Measurements from ENCODE around the gene WFIKKN1. TPM values are rescaled to one million over a fixed set of nuclear protein-coding genes. Genes with fewer than 3 reads are reported as not detected.
A peak's percentile ranks its signal among the peaks of the same experiment; 100 is the strongest.

The WFIKKN1 gene
- total RNA-seq, 1 donor from 2014 or later: 8.5 TPM

DNA sequence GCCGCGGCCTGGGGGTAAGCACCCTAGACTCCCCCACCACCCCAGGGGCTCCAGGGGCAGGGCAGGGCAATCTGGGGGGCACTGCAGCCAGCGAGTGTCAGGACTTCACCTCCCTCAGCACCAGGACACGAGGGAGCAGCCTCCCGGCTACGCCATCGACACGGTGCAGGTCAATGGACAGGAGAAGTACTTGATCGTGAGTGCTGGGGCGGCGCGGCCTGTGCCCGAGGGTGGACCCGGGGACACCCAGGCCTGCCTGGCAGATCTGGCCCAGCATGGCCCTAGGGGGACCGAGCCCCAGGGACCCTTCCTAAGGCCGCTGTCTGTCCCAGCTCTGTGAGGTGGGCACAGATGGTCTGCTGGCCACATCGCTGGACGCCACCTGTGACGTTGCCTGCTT, 41.6 kb downstream of the WFIKKN1 start:
- Mint-ChIP-seq H3K4me3 (peak overlapping the region; percentile 61), H3K27ac (ENCODE audit: unreplicated experiment) (no peak overlapping the region), H3K9me3 (no peaks in the 10 kb centered on the region), H3K4me1 (peaks cover 8% of the 10 kb centered on the region), H3K27me3 (ENCODE audit: low read depth) (peaks cover 12% of the 10 kb centered on the region), H3K36me3 (ENCODE audit: low read depth) (no peaks in the 10 kb centered on the region)
- TF ChIP-seq, protein P1, sequence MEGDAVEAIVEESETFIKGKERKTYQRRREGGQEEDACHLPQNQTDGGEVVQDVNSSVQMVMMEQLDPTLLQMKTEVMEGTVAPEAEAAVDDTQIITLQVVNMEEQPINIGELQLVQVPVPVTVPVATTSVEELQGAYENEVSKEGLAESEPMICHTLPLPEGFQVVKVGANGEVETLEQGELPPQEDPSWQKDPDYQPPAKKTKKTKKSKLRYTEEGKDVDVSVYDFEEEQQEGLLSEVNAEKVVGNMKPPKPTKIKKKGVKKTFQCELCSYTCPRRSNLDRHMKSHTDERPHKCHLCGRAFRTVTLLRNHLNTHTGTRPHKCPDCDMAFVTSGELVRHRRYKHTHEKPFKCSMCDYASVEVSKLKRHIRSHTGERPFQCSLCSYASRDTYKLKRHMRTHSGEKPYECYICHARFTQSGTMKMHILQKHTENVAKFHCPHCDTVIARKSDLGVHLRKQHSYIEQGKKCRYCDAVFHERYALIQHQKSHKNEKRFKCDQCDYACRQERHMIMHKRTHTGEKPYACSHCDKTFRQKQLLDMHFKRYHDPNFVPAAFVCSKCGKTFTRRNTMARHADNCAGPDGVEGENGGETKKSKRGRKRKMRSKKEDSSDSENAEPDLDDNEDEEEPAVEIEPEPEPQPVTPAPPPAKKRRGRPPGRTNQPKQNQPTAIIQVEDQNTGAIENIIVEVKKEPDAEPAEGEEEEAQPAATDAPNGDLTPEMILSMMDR (conservative IDR thresholded peaks at IDR 0.05): no peak
- DNase-seq (ENCODE audit: low read depth, low spot score): no peak

DNA sequence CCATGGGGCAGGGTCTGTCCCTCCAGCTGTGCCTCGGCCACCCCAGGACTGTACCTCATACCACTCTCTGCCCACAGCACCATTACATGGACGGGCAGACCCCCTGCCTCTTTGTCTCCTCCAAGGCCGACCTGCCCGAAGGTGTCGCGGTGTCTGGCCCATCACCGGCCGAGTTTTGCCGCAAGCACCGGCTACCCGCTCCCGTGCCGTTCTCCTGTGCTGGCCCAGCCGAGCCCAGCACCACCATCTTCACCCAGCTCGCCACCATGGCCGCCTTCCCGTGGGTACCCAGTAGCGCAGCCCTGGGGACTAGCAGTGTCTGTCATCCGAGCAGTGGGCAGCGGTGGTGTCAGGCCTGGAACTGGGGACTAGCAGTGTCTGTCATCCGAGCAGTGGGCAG, 42.1 kb downstream of the WFIKKN1 start:
- no peaks in the 10 kb centered on the region for H3K36me3 Mint-ChIP-seq (ENCODE audit: low read depth)
- no peaks in the 10 kb centered on the region for H3K9me3 Mint-ChIP-seq
- peaks cover 4% of the 10 kb centered on the region for H3K4me1 Mint-ChIP-seq
- peaks cover 12% of the 10 kb centered on the region for H3K27me3 Mint-ChIP-seq (ENCODE audit: low read depth)
- H3K27ac Mint-ChIP-seq (ENCODE audit: unreplicated experiment): no peak overlapping the region
- TF ChIP-seq, protein P1 (conservative IDR thresholded peaks at IDR 0.05): no peak
- DNase-seq (ENCODE audit: low read depth, low spot score): no peak
- H3K4me3 Mint-ChIP-seq: peak overlapping the region; percentile 61

DNA sequence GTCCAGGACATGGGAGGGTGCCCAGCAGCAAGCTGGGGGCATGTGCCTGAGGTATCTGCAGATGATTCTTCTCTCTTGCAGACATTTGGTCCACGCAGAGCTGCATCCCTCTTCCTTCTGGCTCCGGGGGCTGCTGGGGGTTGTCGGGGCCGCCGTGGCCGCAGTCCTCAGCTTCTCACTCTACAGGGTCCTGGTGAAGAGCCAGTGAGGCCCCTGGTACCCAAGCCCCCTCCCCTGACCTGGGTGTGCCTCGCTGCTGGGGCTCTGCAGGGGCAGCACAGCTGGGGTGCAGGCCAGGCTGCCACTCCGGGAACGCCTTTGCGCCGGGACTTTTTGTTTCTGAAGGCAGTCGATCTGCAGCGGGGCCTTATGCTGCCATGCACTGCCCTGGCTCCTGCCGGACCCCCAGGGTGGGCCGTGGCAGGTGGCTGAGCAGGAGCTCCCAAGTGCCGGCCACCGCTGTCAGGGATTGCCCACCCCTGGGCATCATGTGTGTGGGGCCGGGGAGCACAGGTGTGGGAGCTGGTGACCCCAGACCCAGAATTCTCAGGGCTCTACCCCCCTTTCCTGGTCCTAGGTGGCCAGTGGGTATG, 42.7 kb downstream of the WFIKKN1 start:
- H3K4me1 Mint-ChIP-seq: peaks cover 4% of the 10 kb centered on the region
- no peaks in the 10 kb centered on the region for H3K36me3 Mint-ChIP-seq (ENCODE audit: low read depth)
- H3K4me3 Mint-ChIP-seq: no peak overlapping the region
- TF ChIP-seq, protein P1 (conservative IDR thresholded peaks at IDR 0.05): no peak
- no peaks in the 10 kb centered on the region for H3K9me3 Mint-ChIP-seq
- DNase-seq (ENCODE audit: low read depth, low spot score): no peak
- H3K27me3 Mint-ChIP-seq (ENCODE audit: low read depth): peaks cover 12% of the 10 kb centered on the region
- no peak overlapping the region for H3K27ac Mint-ChIP-seq (ENCODE audit: unreplicated experiment)

DNA sequence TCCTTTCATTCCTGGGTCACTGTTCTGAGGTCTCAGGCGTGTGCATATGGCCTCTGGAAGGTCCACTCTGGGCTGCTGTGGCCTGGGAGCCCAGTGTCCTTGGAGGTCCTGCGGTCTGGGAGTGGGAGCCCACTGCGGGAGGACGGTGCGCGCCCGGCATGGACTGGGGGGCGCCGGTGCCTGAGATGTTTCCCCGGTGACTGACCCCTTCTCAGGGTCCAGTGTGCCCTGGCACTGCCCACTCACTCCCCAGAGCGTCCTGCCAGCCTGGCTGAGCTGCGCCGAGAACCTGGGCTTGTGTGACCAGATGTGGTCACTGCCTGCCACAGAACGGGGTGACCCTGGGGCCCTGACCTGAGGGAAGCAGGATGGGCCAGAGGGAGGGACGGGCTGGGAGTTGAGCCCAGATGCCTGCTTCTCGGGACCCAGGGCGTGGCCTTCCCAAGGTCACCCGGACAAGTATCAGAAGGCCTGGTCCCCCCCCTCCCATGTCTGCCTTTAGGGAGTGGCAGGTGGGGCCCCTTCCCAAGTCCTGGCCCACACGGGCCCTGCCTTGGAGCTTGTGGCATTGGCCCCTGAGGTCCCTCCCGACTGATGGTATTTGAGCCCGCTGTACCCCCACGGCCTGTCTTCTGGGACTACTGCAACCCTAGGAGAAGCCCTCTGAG, 43.6 kb downstream of the WFIKKN1 start:
- no peak for DNase-seq (ENCODE audit: low read depth, low spot score)
- peaks cover 14% of the 10 kb centered on the region for H3K27me3 Mint-ChIP-seq (ENCODE audit: low read depth)
- H3K4me1 Mint-ChIP-seq: peaks cover 7% of the 10 kb centered on the region
- TF ChIP-seq, protein P1 (conservative IDR thresholded peaks at IDR 0.05): no peak
- H3K27ac Mint-ChIP-seq (ENCODE audit: unreplicated experiment): no peak overlapping the region
- no peaks in the 10 kb centered on the region for H3K36me3 Mint-ChIP-seq (ENCODE audit: low read depth)
- H3K4me3 Mint-ChIP-seq: peak overlapping the region; percentile 81
- no peaks in the 10 kb centered on the region for H3K9me3 Mint-ChIP-seq

DNA sequence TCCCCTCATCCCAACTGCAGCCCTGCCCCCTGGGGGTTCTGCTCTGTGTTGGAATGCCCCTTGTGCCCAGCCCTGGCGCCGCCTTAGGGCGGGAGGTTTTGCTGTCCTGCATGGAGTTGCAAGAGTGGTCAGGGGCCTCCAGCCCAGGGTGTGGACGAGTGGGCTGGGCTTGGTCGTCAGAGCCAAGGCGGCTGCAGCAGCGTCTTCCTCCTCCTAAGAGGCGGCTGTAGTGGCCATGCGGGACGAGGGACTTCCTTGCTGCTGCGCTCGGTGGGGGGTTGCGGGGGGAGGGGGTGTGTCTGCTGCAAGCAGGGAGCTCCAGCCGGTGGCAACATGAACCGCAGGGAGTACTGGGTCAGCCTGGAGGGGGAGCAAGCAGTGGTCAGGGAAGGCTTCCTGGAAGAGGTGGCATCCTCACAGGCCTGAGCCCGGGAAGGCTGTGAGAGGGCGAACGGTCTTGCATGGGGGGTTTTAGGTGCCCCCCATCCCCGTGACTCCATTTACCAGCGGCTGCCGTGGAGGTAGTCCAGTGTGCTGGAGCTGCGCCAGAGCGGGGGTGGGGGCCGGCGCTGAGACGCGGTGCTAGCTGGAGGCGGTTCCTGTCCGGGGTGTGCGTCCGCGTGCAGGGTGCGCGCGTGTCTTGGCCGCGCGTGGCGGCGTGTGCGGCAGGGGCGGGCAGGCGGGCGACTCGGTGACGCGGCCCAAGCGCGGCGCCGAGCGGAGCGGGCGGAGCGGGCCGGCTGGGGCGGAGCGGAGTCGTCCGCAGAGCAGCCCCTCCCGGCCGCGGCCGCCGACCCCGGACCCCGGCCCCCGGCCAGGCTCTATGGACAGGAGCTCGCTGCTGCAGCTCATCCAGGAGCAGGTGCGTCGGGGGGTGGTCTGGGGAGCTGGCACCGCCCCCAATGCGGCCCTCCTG, 44.4 kb downstream of the WFIKKN1 start, which contains the start of gene RHBDL1:
Gene RHBDL1, plus strand, starts transcription at position 704 of the 916 bp plus-strand sequence. Its CDS starts 120 bp downstream, at position 824.
- H3K9me3 Mint-ChIP-seq: no peaks in the 10 kb centered on the region

More for the DNA sequence above, 44.4 kb downstream of the WFIKKN1 start, which contains the start of gene RHBDL1:
- TF ChIP-seq, protein P1 (conservative IDR thresholded peaks at IDR 0.05): no peak
- Mint-ChIP-seq H3K36me3 (ENCODE audit: low read depth) (no peaks in the 10 kb centered on the region), H3K4me3 (peak within 1 kb of the TSS; percentile 81), H3K27ac (ENCODE audit: unreplicated experiment) (no peak within 1 kb of the TSS), H3K4me1 (peaks cover 7% of the 10 kb centered on the region), H3K27me3 (ENCODE audit: low read depth) (peaks cover 14% of the 10 kb centered on the region)
- no peak for DNase-seq (ENCODE audit: low read depth, low spot score)

Measured in neural crest cell (in vitro differentiated cells).